ENCODE results near the gene NDUFS5. TPM values are rescaled to one million over a fixed set of nuclear protein-coding genes. Genes with fewer than 3 reads are reported as not detected.

The NDUFS5 gene
- polyA plus RNA-seq, 1 donor (not counting 4 experiments of a cell fraction or from before 2014, with no cell fraction given): 977 TPM

DNA sequence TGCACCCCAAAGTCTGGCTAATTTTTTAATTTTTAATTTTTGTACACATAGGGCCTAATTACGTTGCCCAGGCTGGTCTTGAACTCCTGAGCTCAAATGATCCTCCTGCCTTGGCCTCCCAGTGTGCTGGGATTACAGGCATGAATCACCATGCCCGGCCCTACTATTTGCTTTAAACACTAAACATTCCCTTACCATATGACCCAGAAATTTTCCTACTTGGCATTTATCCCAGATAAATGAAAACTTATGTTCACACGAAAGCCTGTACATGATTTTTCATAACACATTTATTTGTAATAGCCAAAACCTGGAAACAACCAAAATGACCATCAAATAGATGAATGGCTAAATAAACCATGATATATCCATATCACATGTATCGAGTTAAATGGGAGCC, 35.8 kb downstream of the NDUFS5 start:
- no peak for FAIRE-seq

DNA sequence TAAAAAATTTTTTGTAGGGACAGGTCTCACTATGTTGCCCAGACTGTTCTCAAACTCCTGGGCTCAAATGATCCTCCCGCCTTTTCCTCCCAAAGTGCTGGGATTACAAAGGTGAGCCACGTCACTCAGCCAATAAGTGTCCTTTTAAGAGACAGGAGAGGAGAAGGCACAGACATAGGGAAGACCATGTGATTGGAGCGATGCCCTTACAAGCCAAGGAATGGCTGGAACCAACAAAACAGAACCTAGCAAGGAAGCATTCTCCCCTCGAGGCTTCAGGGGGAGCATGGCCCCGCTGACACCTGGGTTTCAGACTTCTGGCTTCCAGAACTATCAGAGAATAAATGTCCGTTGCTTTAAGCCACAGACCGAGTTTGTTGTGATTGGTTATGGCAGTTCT, 37.0 kb downstream of the NDUFS5 start:
- DNase-seq (ENCODE audit: low read depth, low spot score) (no peak), FAIRE-seq (no peak)
- Histone ChIP-seq H3K9me3 (ENCODE audit: control insufficient read depth, low read depth, low read length) (no peaks in the 10 kb centered on the region), H3K79me2 (ENCODE audit: control insufficient read depth, insufficient read depth, low read length) (no peaks in the 10 kb centered on the region), H3K4me3 (ENCODE audit: control insufficient read depth in 2 of 3, extremely low read depth in 1 of 3, insufficient read depth in 2 of 3, low read depth in 1 of 3, low read length in 3 of 3) (no peak overlapping the region), H3K4me2 (ENCODE audit: control insufficient read depth, extremely low read depth, insufficient read depth, low read depth, low read length) (no peak overlapping the region), H3K27ac (ENCODE audit: control insufficient read depth, insufficient read depth, low read length) (no peak overlapping the region), H4K20me1 (ENCODE audit: control insufficient read depth, extremely low read depth, insufficient read depth, low read length) (no peaks in the 10 kb centered on the region), H3K36me3 (ENCODE audit: control insufficient read depth in 2 of 2, extremely low read depth in 1 of 2, insufficient read depth in 2 of 2, low read length in 2 of 2) (no peaks in the 10 kb centered on the region), H3K27me3 (ENCODE audit: control insufficient read depth, extremely low read depth, insufficient read depth, low read length) (no peaks in the 10 kb centered on the region), H3K4me1 (ENCODE audit: control insufficient read depth, extremely low read depth, insufficient read depth, low read length) (no peaks in the 10 kb centered on the region), H3K9ac (ENCODE audit: control insufficient read depth, extremely low read depth, insufficient read depth, low read length) (no peak overlapping the region), H2AFZ (ENCODE audit: control insufficient read depth, low read length) (no peak overlapping the region), H3K9me1 (ENCODE audit: control insufficient read depth, extremely low read depth, insufficient read depth, low read length) (no peaks in the 10 kb centered on the region)
- no peak for TF ChIP-seq EZH2 (IDR thresholded peaks at IDR 0.05; ENCODE audit: low read length)
- TF ChIP-seq, protein P1, sequence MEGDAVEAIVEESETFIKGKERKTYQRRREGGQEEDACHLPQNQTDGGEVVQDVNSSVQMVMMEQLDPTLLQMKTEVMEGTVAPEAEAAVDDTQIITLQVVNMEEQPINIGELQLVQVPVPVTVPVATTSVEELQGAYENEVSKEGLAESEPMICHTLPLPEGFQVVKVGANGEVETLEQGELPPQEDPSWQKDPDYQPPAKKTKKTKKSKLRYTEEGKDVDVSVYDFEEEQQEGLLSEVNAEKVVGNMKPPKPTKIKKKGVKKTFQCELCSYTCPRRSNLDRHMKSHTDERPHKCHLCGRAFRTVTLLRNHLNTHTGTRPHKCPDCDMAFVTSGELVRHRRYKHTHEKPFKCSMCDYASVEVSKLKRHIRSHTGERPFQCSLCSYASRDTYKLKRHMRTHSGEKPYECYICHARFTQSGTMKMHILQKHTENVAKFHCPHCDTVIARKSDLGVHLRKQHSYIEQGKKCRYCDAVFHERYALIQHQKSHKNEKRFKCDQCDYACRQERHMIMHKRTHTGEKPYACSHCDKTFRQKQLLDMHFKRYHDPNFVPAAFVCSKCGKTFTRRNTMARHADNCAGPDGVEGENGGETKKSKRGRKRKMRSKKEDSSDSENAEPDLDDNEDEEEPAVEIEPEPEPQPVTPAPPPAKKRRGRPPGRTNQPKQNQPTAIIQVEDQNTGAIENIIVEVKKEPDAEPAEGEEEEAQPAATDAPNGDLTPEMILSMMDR (optimal IDR thresholded peaks at IDR 0.05 in 1 of 3, IDR thresholded peaks at IDR 0.05 in 1 of 3, conservative IDR thresholded peaks at IDR 0.05 in 1 of 3; ENCODE audit: extremely low read depth in 1 of 3, insufficient read depth in 2 of 3, low read length in 3 of 3): no peak
- dilution Hi-C loops (cut with MboI; ENCODE audit: extremely low pct_ligation_motif_present, low sequenced_read_pairs): no loop called here

More for the DNA sequence above, 35.8 kb downstream of the NDUFS5 start:
- Histone ChIP-seq H3K27me3 (ENCODE audit: control insufficient read depth, extremely low read depth, insufficient read depth, low read length) (no peaks in the 10 kb centered on the region), H2AFZ (ENCODE audit: control insufficient read depth, low read length) (no peak overlapping the region), H3K9me3 (ENCODE audit: control insufficient read depth, low read depth, low read length) (no peaks in the 10 kb centered on the region), H3K4me1 (ENCODE audit: control insufficient read depth, extremely low read depth, insufficient read depth, low read length) (no peaks in the 10 kb centered on the region), H3K36me3 (ENCODE audit: control insufficient read depth in 2 of 2, extremely low read depth in 1 of 2, insufficient read depth in 2 of 2, low read length in 2 of 2) (no peaks in the 10 kb centered on the region), H3K9me1 (ENCODE audit: control insufficient read depth, extremely low read depth, insufficient read depth, low read length) (no peaks in the 10 kb centered on the region), H3K79me2 (ENCODE audit: control insufficient read depth, insufficient read depth, low read length) (no peaks in the 10 kb centered on the region), H3K4me3 (ENCODE audit: control insufficient read depth in 2 of 3, extremely low read depth in 1 of 3, insufficient read depth in 2 of 3, low read depth in 1 of 3, low read length in 3 of 3) (no peak overlapping the region), H3K4me2 (ENCODE audit: control insufficient read depth, extremely low read depth, insufficient read depth, low read depth, low read length) (no peak overlapping the region), H3K27ac (ENCODE audit: control insufficient read depth, insufficient read depth, low read length) (no peak overlapping the region), H4K20me1 (ENCODE audit: control insufficient read depth, extremely low read depth, insufficient read depth, low read length) (no peaks in the 10 kb centered on the region), H3K9ac (ENCODE audit: control insufficient read depth, extremely low read depth, insufficient read depth, low read length) (no peak overlapping the region)
- no peak for TF ChIP-seq EZH2 (IDR thresholded peaks at IDR 0.05; ENCODE audit: low read length)
- TF ChIP-seq, protein P1 (optimal IDR thresholded peaks at IDR 0.05 in 1 of 3, IDR thresholded peaks at IDR 0.05 in 1 of 3, conservative IDR thresholded peaks at IDR 0.05 in 1 of 3; ENCODE audit: extremely low read depth in 1 of 3, insufficient read depth in 2 of 3, low read length in 3 of 3): no peak
- DNase-seq (ENCODE audit: low read depth, low spot score): no peak
- dilution Hi-C loops (cut with MboI; ENCODE audit: extremely low pct_ligation_motif_present, low sequenced_read_pairs): no loop called here
